Measurements from ENCODE around the gene MYO16. TPM values are rescaled to one million over a fixed set of nuclear protein-coding genes. Genes with fewer than 3 reads are reported as not detected.

The MYO16 gene
- total and polyA plus RNA-seq, 2 donors (not counting 1 experiment from before 2014, with no cell fraction given): under 0.01 to 0.01 TPM

DNA sequence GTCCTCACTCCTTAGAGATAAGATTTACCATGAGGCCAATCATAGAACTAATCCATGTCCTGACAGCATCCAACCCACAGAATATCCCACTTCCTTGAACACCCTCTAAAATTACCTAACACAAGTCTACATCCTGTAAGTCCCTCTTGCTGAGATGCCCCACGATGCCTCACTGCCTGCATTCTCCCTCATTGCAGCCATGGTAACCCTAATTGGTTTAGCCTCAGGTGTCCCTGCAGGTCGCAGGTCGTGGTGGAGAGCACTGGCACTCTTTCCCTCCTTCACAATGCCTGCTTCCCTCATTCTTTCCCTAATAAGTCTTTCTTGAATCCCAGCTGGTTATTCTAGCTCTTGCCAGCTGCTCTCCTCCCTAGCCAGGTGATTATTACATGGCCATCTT, 35.3 kb upstream of the MYO16 start:
- H4K20me1 ChIP-seq (ENCODE audit: control insufficient read depth, extremely low read depth, insufficient read depth, low read length): no peaks in the 10 kb centered on the region
- TF ChIP-seq EZH2 (IDR thresholded peaks at IDR 0.05; ENCODE audit: low read length, missing control alignments): no peak
- TF ChIP-seq CTCF (conservative IDR thresholded peaks at IDR 0.05 in 1 of 2, IDR thresholded peaks at IDR 0.05 in 1 of 2; ENCODE audit: low read depth in 1 of 2, low read length in 2 of 2): no peak
- H3K4me1 ChIP-seq (ENCODE audit: control insufficient read depth, extremely low read depth, insufficient read depth, low read length): no peaks in the 10 kb centered on the region
- DNase-seq (ENCODE audit: low read depth in 2 of 2): no peak
- H3K9ac ChIP-seq (ENCODE audit: insufficient read depth, low read length): no peak overlapping the region
- no peak overlapping the region for H3K27ac ChIP-seq (ENCODE audit: insufficient read depth, low read length)
- H3K9me3 ChIP-seq (ENCODE audit: control insufficient read depth, insufficient read depth, low read depth, low read length): no peaks in the 10 kb centered on the region
- H2AFZ ChIP-seq (ENCODE audit: low read length): no peak overlapping the region
- no peak overlapping the region for H3K4me2 ChIP-seq (ENCODE audit: extremely low read depth, insufficient read depth, low read length)
- no peak overlapping the region for H3K4me3 ChIP-seq (replicated peaks in 1 of 4; ENCODE audit: control extremely low read depth in 1 of 4, insufficient read depth in 1 of 4, low read depth in 3 of 4, low read length in 4 of 4)
- H3K79me2 ChIP-seq (ENCODE audit: control insufficient read depth, insufficient read depth, low read length): no peaks in the 10 kb centered on the region
- H3K36me3 ChIP-seq (ENCODE audit: control insufficient read depth, insufficient read depth, low read length): no peaks in the 10 kb centered on the region
- no peaks in the 10 kb centered on the region for H3K27me3 ChIP-seq (ENCODE audit: control insufficient read depth, insufficient read depth, low read length)

DNA sequence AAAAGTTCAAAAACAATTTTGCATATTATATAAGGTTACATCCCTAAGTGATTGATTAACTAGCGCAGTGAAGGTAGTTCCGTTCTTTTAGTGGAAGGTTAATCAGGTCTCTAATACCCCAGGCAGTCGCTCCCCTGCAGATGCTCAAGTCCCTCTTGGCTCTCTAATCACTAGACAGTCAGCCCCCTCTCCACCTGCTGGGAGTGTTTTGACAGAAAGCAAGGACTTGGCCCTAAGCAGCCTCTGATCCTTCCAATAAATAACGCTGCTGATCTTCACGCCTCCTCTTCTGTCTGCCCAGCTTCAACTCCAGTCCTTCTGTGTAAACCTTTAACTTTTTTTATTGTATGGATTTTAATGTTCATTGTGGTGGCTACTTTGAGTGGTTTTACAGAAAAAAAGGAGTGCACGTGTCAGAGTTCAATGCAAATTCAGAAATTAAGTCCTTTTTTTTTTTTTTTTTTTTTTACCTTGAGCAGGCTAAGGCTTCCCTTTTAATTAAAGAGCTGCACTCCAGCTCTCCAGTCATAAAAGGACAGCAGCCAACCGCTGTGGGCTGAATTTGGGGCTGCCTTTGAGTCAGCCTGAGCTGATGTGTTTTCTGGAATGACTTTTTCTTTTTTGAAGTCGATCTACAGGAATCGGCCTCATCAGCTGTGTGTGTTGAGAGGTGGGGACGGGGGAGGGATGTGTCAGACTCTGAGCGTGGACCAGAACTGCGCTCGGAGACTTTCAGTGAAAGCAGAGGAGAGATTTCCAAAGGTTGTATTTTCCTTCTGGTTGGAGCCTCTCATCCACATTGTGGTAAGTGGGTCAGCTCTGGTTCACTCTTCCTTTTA, 33.8 kb upstream of the MYO16 start:
- no peaks in the 10 kb centered on the region for H3K9me3 ChIP-seq (ENCODE audit: control insufficient read depth, insufficient read depth, low read depth, low read length)

GRCh38 chr13:108597943-108598342, 31.5 kb upstream of the MYO16 start:
- peak in 1 of 2 donors; percentile 7 for DNase-seq (ENCODE audit: low read depth in 2 of 2)

More for the DNA sequence above, 33.8 kb upstream of the MYO16 start:
- Histone ChIP-seq H3K27me3 (ENCODE audit: control insufficient read depth, insufficient read depth, low read length) (no peaks in the 10 kb centered on the region), H3K9ac (ENCODE audit: insufficient read depth, low read length) (no peak overlapping the region), H3K27ac (ENCODE audit: insufficient read depth, low read length) (no peak overlapping the region), H3K4me3 (replicated peaks in 1 of 4; ENCODE audit: control extremely low read depth in 1 of 4, insufficient read depth in 1 of 4, low read depth in 3 of 4, low read length in 4 of 4) (no peak overlapping the region), H3K4me2 (ENCODE audit: extremely low read depth, insufficient read depth, low read length) (no peak overlapping the region), H3K36me3 (ENCODE audit: control insufficient read depth, insufficient read depth, low read length) (no peaks in the 10 kb centered on the region), H4K20me1 (ENCODE audit: control insufficient read depth, extremely low read depth, insufficient read depth, low read length) (no peaks in the 10 kb centered on the region), H2AFZ (ENCODE audit: low read length) (no peak overlapping the region), H3K79me2 (ENCODE audit: control insufficient read depth, insufficient read depth, low read length) (no peaks in the 10 kb centered on the region), H3K4me1 (ENCODE audit: control insufficient read depth, extremely low read depth, insufficient read depth, low read length) (no peaks in the 10 kb centered on the region)
- TF ChIP-seq CTCF (conservative IDR thresholded peaks at IDR 0.05 in 1 of 2, IDR thresholded peaks at IDR 0.05 in 1 of 2; ENCODE audit: low read depth in 1 of 2, low read length in 2 of 2): no peak
- peak in 1 of 2 donors; percentile 14 for DNase-seq (ENCODE audit: low read depth in 2 of 2)

More at GRCh38 chr13:108597943-108598342, 31.5 kb upstream of the MYO16 start:
- Histone ChIP-seq H2AFZ (ENCODE audit: low read length) (no peak overlapping the region), H3K79me2 (ENCODE audit: control insufficient read depth, insufficient read depth, low read length) (no peaks in the 10 kb centered on the region), H3K9ac (ENCODE audit: insufficient read depth, low read length) (no peak overlapping the region), H3K4me3 (replicated peaks in 1 of 4; ENCODE audit: control extremely low read depth in 1 of 4, insufficient read depth in 1 of 4, low read depth in 3 of 4, low read length in 4 of 4) (no peak overlapping the region), H3K9me3 (ENCODE audit: control insufficient read depth, insufficient read depth, low read depth, low read length) (no peaks in the 10 kb centered on the region), H4K20me1 (ENCODE audit: control insufficient read depth, extremely low read depth, insufficient read depth, low read length) (no peaks in the 10 kb centered on the region), H3K36me3 (ENCODE audit: control insufficient read depth, insufficient read depth, low read length) (no peaks in the 10 kb centered on the region), H3K4me2 (ENCODE audit: extremely low read depth, insufficient read depth, low read length) (no peak overlapping the region), H3K4me1 (ENCODE audit: control insufficient read depth, extremely low read depth, insufficient read depth, low read length) (no peaks in the 10 kb centered on the region), H3K27ac (ENCODE audit: insufficient read depth, low read length) (no peak overlapping the region), H3K27me3 (ENCODE audit: control insufficient read depth, insufficient read depth, low read length) (no peaks in the 10 kb centered on the region)
- TF ChIP-seq EZH2 (IDR thresholded peaks at IDR 0.05; ENCODE audit: low read length, missing control alignments) (no peak), CTCF (conservative IDR thresholded peaks at IDR 0.05 in 1 of 2, IDR thresholded peaks at IDR 0.05 in 1 of 2; ENCODE audit: low read depth in 1 of 2, low read length in 2 of 2) (no peak)
